Measurements from ENCODE around the gene PER3.

PER3 gene

GRCh38 chr1:7891804-7892203 lies 107.7 kb downstream of the PER3 start:
- H3K4me3 ChIP-seq (ENCODE audit: low read length): no peak overlapping the region
- no peak for TF ChIP-seq CTCF (conservative IDR thresholded peaks at IDR 0.05; ENCODE audit: low read length)
- DNase-seq (ENCODE audit: low read depth): no peak

GRCh38 chr1:7893529-7894180 lies 109.6 kb downstream of the PER3 start:
- H3K4me3 ChIP-seq (ENCODE audit: low read length): no peak overlapping the region
- TF ChIP-seq CTCF (conservative IDR thresholded peaks at IDR 0.05; ENCODE audit: low read length): no peak
- DNase-seq (ENCODE audit: low read depth): peak; percentile 81
